Loucy (cell line): Measurements from ENCODE around the gene TIRAP.

Source experiments
- EZH2phosphoT487 ChIP-seq: fragments of 200-600 bp; IDR thresholded peaks from 2 replicates; pipeline ENCODE4 v1.6.1; 2018; ENCODE audit warnings: antibody characterized with exemption, mild to moderate bottlenecking, moderate library complexity, borderline replicate concordance
- TF ChIP-seq, protein P1 (sequence below): fragments of 200-600 bp; sonication (generic); conservative IDR thresholded peaks from 2 replicates; pipeline ENCODE4 v1.5.1; 2014; ENCODE audit warnings: mild to moderate bottlenecking, antibody characterized with exemption, low read length

DNA sequence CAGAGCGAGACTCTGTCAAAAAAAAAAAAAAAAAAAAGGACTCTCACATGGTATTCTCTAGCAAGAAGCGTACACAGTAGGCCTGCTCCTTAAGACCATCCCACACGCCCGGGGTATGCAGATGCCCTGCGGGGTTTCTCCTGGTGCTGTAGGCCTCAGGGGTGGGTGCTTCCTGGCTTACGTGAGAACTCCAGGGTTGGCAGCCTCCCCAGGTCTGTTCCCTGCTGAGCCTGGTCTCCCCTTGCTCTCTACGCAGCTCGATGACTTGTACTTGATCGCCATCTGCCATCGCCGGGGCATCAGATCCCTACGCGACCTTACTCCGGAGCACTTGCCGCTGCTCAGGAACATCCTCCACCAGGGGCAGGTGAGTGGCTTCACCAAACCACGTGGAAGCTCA, 60.2 kb downstream of the TIRAP start:
- TF ChIP-seq, protein P1, sequence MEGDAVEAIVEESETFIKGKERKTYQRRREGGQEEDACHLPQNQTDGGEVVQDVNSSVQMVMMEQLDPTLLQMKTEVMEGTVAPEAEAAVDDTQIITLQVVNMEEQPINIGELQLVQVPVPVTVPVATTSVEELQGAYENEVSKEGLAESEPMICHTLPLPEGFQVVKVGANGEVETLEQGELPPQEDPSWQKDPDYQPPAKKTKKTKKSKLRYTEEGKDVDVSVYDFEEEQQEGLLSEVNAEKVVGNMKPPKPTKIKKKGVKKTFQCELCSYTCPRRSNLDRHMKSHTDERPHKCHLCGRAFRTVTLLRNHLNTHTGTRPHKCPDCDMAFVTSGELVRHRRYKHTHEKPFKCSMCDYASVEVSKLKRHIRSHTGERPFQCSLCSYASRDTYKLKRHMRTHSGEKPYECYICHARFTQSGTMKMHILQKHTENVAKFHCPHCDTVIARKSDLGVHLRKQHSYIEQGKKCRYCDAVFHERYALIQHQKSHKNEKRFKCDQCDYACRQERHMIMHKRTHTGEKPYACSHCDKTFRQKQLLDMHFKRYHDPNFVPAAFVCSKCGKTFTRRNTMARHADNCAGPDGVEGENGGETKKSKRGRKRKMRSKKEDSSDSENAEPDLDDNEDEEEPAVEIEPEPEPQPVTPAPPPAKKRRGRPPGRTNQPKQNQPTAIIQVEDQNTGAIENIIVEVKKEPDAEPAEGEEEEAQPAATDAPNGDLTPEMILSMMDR = no peak
- no peak for TF ChIP-seq EZH2phosphoT487
